ENCODE measurements around the gene HTN3.
"Not testable (repeated sequence)": the region's sequence is repeated elsewhere in the genome, so short reads cannot be mapped to it uniquely, and the experiment has no call there.

- TF ChIP-seq CTCF (conservative IDR thresholded peaks at IDR 0.05; ENCODE audit: low read depth, low read length); EZH2 (IDR thresholded peaks at IDR 0.05; ENCODE audit: low read length, unreplicated experiment): not testable (repeated sequence)
These were observed 28.3 kb downstream of the HTN3 start for GRCh38 chr4:70056534-70056933.
